Muscle layer of duodenum (tissue), 2 donors: ENCODE results near the gene P2RX4.
"Not testable (repeated sequence)": the region's sequence is repeated elsewhere in the genome, so short reads cannot be mapped to it uniquely, and the experiment has no call there.

ENCODE experiments used
- H3K27ac ChIP-seq: one replicate; pipeline ENCODE4 v1.7.0; 2013; ENCODE audit warnings: mild to moderate bottlenecking, low read length
- H3K27me3 ChIP-seq: one replicate; pipeline ENCODE4 v1.7.0; 2013; ENCODE audit warnings: low read depth, mild to moderate bottlenecking, control low read depth, low read length
- H3K36me3 ChIP-seq, 2 donors: one replicate each; pipeline ENCODE4 v1.7.0; 2013; ENCODE audit warnings: low read length in 2 of 2, control low read depth in 1 of 2, mild to moderate bottlenecking in 1 of 2; ENCODE audit not compliant: insufficient read depth in 2 of 2, control insufficient read depth in 1 of 2
- H3K4me1 ChIP-seq, 2 donors: one replicate each; pipeline ENCODE4 v1.7.0; 2013; ENCODE audit warnings: low read length in 2 of 2, mild to moderate bottlenecking in 2 of 2, control low read depth in 1 of 2, moderate library complexity in 1 of 2; ENCODE audit not compliant: insufficient read depth in 2 of 2, control insufficient read depth in 1 of 2
- H3K4me3 ChIP-seq, 2 donors: one replicate each; pipeline ENCODE4 v1.7.0; 2013; ENCODE audit warnings: low read length in 2 of 2, low read depth in 1 of 2, mild to moderate bottlenecking in 1 of 2
- H3K9me3 ChIP-seq, 2 donors: one replicate each; pipeline ENCODE4 v1.7.0; 2013; ENCODE audit warnings: low read length in 2 of 2, control low read depth in 1 of 2, mild to moderate bottlenecking in 1 of 2; ENCODE audit not compliant: control insufficient read depth in 1 of 2
- donor health status: healthy.

The P2RX4 gene

DNA sequence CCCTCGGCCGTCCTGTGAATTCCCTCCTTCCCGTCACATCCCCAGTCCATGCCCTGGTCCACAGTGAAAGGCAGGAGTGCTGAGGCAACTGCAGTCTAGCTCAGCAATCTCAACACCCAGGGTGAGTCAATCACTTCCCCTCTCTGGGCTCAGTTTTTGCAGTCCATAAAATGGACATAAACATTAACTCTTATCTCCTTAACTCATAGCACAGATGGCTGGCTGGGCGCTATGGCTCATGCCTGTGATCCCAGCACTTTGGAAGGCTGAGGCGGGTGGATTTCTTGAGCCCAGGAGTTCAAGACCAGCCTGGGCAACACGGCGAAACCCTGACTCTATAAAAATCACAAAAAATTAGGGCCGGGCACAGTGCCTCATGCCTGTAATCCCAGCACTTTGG, 54.2 kb downstream of the P2RX4 start:
- no peaks in the 10 kb centered on the region for H3K9me3 ChIP-seq
- no peaks in the 10 kb centered on the region for H3K27me3 ChIP-seq
- H3K36me3 ChIP-seq = peaks cover 25 to 71% of the 10 kb centered on the region in 2 donors

DNA sequence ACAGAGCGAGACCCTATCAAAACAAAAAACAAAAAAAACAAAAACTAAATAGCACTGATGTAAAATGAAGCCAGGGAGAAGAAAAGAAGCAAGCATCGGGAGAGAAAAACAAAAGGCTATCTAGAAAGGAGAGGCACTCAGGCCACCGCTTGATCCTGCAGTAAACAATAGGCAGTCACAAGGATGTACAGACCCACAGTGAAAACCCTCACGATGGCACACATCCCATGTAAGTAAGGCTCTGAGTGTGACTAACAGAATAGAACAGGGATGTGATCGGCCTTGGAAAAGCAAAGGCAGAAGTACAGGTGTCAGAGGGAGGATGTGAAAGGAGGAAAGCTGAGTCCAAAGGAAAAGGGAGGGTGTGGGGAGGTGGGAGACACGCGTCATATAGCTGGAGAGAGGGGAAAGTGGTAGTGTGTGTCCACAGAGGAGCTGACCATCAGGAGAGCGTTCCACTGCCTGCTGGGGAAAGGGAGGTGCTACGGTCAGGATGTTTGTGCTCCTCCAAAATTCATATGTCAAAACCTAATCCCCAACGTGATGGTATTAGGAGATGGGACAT, 55.1 kb downstream of the P2RX4 start:
- no peaks in the 10 kb centered on the region for H3K9me3 ChIP-seq
- H3K4me1 ChIP-seq = no peaks in the 10 kb centered on the region
- H3K36me3 ChIP-seq = peaks cover 26 to 68% of the 10 kb centered on the region in 2 donors
- no peak overlapping the region for H3K4me3 ChIP-seq
- H3K27ac ChIP-seq = no peak overlapping the region
- H3K27me3 ChIP-seq = no peaks in the 10 kb centered on the region

More for the DNA sequence above, 54.2 kb downstream of the P2RX4 start:
- Histone ChIP-seq H3K4me1 (no peaks in the 10 kb centered on the region), H3K4me3 (no peak overlapping the region), H3K27ac (no peak overlapping the region)

DNA sequence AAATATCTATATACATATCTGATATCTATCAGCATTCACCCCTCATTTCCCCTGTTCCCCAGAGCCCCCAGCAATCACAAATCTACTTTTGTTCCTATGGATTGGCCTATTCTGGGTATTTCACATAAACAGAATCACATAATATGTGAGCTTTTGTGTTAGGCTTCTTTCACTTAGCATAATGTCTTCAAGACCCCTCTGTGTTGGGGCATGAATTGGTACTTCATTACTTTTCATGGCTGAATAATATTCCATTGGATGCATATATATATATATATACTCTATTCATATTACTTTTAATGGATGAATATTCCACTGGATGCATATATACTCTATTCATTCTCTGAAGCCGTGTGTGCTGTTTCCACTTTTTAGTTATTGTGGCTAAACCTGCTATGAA, 57.9 kb downstream of the P2RX4 start:
- Histone ChIP-seq H3K27ac (no peak overlapping the region), H3K4me1 (no peaks in the 10 kb centered on the region), H3K9me3 (no peaks in the 10 kb centered on the region), H3K27me3 (no peaks in the 10 kb centered on the region), H3K4me3 (no peak overlapping the region), H3K36me3 (peaks cover 23 to 43% of the 10 kb centered on the region in 2 donors)

DNA sequence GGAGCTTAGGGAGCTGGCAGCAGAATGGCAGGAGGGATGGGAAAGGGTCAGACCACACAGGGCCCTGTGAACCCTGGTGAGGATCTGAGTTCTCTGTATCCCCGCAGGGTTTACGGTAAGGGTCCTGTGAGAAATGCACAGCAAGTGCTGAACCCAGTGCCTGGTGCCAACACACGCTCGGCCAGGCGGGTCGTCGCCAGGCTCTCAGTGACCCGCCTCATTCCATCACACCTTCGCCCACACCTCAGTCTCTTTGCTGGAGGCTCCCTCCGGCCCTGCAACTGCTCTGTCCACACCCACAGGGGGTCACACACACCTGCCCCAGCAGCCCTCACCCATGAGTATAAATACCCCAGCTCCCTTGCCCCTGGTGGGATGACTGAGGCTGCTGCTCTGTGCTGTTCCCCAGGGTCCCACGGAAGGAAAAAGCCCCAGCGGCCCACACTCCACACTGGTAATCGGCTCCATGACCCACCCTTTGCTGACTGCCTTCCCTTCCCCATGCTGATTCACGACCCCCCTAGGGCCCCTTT, 63.5 kb downstream of the P2RX4 start:
- no peak overlapping the region for H3K27ac ChIP-seq

DNA sequence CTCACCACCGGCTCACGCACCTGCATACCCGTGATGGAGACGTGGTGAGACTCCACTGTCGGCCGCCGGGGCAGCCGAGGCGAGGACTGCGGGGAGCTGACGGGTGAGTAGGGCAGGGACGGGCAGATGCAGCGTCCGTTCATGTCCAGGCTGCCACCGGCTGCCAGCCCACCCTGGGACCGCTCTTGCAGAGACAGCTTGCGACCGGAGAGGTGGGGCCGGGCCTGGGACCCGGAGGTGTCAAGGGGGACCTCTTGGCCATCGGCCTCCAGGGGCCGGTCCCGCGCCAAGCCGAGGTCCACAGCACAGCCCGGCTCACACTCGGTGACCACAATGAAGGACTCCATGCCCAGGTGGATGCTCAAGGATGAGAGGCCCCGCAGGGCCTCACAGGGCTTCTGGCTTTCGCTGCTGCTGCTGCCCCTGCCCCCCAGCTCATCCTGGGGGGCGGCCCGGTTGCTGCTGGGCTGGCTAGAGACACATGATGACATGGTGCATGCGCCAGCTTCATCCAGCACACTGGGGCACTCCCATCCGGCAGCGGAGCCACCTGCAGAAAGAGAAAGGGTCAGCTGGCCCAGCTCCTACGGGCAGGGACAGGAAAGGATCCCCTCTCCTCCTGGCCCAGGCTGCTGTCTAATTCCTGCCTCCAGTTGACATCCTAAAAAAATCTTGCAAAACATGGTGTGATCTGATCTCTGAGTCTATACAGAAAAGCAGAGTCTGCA, 64.3 kb downstream of the P2RX4 start:
- Histone ChIP-seq H3K4me3 (no peak overlapping the region), H3K9me3 (no peaks in the 10 kb centered on the region), H3K36me3 (peaks cover 17 to 23% of the 10 kb centered on the region in 2 donors), H3K27ac (no peak overlapping the region), H3K27me3 (no peaks in the 10 kb centered on the region), H3K4me1 (peaks cover 6 to 7% of the 10 kb centered on the region in 2 donors)

More for the DNA sequence above, 63.5 kb downstream of the P2RX4 start:
- Histone ChIP-seq H3K36me3 (peaks cover 21 to 30% of the 10 kb centered on the region in 2 donors), H3K9me3 (no peaks in the 10 kb centered on the region), H3K4me3 (no peak overlapping the region), H3K27me3 (no peaks in the 10 kb centered on the region), H3K4me1 (no peaks in the 10 kb centered on the region)

DNA sequence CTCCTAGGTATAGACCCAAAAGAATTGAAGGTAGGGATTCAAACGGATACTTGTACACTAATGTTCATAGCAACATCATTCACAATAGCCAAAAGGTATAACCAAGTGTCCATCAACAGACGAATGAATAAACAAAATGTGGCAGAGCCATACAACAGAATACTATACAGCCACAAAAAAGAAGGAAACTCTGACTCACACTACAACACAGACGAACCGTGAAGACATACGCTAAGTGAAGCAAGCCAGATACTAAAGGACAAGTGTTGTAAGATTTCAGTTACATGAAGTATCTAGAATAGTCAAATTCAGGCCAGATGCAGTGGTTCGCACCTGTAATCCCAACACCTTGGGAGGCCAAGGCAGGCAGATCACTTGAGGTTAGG, 67.4 kb downstream of the P2RX4 start:
- H3K27me3 ChIP-seq = no peaks in the 10 kb centered on the region
- H3K4me3 ChIP-seq = no peak overlapping the region
- no peaks in the 10 kb centered on the region for H3K9me3 ChIP-seq
- no peak overlapping the region for H3K27ac ChIP-seq
- H3K4me1 ChIP-seq = peaks cover 9 to 17% of the 10 kb centered on the region in 2 donors
- H3K36me3 ChIP-seq = peaks cover 7 to 17% of the 10 kb centered on the region in 2 donors

DNA sequence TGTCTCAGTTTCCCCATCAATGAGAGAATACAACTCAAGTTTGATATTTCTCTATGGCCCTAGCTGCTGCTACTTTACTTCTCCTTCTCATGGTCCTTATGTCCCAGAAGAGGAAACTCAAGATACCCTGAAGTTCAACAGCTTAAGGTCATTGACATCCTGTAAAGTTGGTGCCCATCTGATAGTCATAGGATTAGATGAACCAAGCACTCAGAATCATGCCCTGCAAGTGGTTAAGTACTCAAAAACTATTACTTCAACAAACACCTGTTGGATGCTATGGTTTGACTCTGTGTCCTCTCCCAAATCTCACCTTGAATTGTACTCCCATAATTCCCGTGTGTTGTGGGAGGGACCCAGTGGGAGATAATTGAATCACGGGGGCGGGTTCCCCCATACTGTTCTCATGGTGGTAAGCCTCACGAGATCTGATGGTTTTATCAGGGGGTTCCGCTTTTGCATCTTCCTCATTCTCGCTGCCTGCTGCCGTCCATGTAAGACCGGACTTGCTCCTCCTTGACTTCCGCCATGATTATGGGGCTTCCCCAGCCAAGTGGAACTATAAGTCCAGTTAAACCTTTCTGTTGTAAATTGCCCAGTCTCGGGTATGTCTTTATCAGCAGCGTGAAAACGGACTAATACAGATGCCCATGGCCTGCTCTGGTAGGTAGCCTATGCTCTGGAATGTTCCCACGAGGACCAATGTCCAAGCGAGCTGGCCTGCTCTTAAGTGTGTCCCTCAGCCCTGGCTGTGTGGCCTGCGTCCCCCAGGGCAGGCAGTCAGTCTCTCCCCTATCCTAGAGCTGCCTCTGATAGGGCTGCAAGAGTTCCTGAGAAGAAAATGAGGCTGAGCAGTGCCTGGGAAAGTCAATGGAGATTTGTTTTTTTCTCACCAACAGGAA, 68.5 kb downstream of the P2RX4 start:
- Histone ChIP-seq H3K9me3 (no peaks in the 10 kb centered on the region), H3K27me3 (no peaks in the 10 kb centered on the region), H3K4me1 (peaks cover 9 to 20% of the 10 kb centered on the region in 2 donors), H3K4me3 (peak overlapping the region in 1 of 2 donors; percentile 20), H3K27ac (peak overlapping the region; percentile 16), H3K36me3 (peaks cover 0 to 10% of the 10 kb centered on the region in 2 donors)

DNA sequence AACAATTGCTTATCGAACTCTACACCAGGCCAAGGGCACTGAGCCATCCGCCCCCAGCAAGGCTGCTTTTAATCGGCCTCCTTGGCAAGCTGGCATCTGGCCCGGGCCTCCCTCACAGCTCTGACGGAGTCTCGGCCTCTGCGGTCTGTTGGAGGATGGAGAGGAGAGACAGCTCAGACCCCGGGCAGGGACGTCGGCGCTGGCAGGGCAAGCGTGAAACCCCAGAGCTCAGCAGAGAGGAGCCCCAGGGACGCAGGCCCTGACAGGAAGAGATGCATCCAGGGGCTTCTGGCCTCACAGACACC, 69.1 kb downstream of the P2RX4 start:
- Histone ChIP-seq H3K9me3 (no peaks in the 10 kb centered on the region), H3K4me3 (peak overlapping the region in 1 of 2 donors; percentile 20), H3K4me1 (peaks cover 9 to 20% of the 10 kb centered on the region in 2 donors), H3K27ac (peak overlapping the region; percentile 16), H3K36me3 (peaks cover 0 to 4% of the 10 kb centered on the region in 2 donors), H3K27me3 (no peaks in the 10 kb centered on the region)

DNA sequence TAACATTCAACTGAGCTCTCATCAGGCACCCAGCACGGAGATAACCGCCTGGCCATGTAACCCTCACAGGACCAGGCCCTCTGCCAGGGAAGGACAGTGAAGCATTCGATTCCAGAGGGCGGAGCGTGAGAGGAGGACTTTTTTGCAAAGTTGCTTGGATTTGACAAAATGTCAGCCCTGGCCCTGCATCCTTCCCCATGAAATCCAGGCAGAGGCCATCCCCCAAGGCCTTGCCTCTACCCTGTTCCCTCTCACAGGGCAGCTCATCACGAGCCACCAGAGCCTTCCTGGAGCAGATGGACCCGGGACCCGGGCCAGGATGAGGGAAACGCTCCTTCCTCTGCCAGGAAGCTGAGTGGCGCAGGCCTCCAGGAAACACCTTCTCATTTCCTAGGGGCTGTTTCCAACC, 69.6 kb downstream of the P2RX4 start:
- Histone ChIP-seq H3K4me1 (peaks cover 9 to 20% of the 10 kb centered on the region in 2 donors), H3K36me3 (no peaks in the 10 kb centered on the region), H3K27ac (peak overlapping the region; percentile 14), H3K9me3 (no peaks in the 10 kb centered on the region), H3K27me3 (no peaks in the 10 kb centered on the region), H3K4me3 (peak overlapping the region in 1 of 2 donors; percentile 20)

DNA sequence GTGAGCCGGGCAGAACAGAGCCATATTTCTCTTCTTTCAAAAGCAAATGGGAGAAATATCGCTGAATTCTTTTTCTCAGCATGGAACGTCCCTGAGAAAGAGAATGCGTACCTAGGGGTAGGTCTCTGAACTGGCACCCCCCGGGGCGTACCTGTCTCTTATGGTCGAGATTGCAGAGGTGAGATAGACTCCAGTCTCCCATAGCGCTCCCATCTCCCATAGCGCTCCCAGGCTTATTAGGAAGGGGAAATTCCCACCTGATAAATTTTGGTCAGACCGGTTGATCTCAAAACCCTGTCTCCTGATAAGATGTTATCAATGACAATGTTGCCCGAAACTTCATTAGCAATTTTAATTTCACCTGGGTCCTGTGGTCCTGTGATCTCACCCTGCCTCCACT, 70.6 kb downstream of the P2RX4 start:
- H3K27me3 ChIP-seq, H3K9me3 ChIP-seq, H3K36me3 ChIP-seq, H3K27ac ChIP-seq, H3K4me3 ChIP-seq: not testable (repeated sequence)
- peaks cover 9 to 20% of the 10 kb centered on the region in 2 donors for H3K4me1 ChIP-seq

DNA sequence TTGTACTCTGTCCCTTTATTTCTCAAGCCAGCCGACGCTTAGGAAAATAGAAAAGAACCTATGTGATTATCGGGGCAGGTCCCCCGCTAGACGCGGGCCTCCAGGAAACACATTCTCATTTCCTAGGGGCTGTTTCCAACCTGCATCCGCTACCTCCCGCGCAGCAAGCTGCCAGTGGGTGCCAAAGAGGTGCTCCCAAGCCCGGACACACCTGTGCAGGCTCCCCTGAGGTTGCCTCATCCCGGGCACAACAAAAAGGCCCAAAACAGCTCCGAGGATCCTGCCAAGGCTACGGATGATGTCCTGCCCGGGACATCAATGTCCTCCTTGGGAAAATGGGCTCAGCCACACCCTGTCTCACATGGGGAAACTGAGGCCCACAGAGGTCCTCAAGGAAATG, 71.2 kb downstream of the P2RX4 start:
- H3K4me3 ChIP-seq, H3K36me3 ChIP-seq, H3K27me3 ChIP-seq, H3K27ac ChIP-seq, H3K9me3 ChIP-seq: not testable (repeated sequence)
- peaks cover 9 to 20% of the 10 kb centered on the region in 2 donors for H3K4me1 ChIP-seq
